WTC11 (cell line): Measurements from ENCODE around the gene TMEM72. TPM values are rescaled to one million over a fixed set of nuclear protein-coding genes. Genes with fewer than 3 reads are reported as not detected.

ENCODE experiments used
- ATAC-seq: fragments of 200-7000 bp; cut with Tn5 transposase; 2 replicates; pipeline ENCODE4 v1.10.0; 2021; ENCODE audit warnings: mild to moderate bottlenecking, moderate library complexity
- CTCF ChIA-PET: fragments of 300-600 bp; sonication (Branson Sonifier 250); formaldehyde crosslinking; loops from one replicate; lab custom pipeline; 2021; ENCODE audit warnings: antibody characterized with exemption; lab: Charles Lee
- POLR2A ChIA-PET: fragments of 350-600 bp; sonication (Branson Sonifier 250); formaldehyde crosslinking; loops from one replicate; lab custom pipeline; 2021; ENCODE audit warnings: antibody characterized with exemption; lab: Charles Lee
- DNase-seq: peaks from one replicate; pipeline ENCODE4 v3.0.0; 2021; ENCODE audit warnings: low spot score
- H3K27ac Mint-ChIP-seq: 2 replicates; pipeline ENCODE4 v1.8.0; 2021; ENCODE audit warnings: mixed read lengths
- H3K27me3 Mint-ChIP-seq: 2 replicates; pipeline ENCODE4 v1.8.0; 2021; ENCODE audit warnings: low read depth, mild to moderate bottlenecking, moderate library complexity, mixed read lengths
- H3K36me3 Mint-ChIP-seq: 2 replicates; pipeline ENCODE4 v1.8.0; 2021; ENCODE audit warnings: mixed read lengths
- H3K4me1 Mint-ChIP-seq: 2 replicates; pipeline ENCODE4 v1.8.0; 2022; ENCODE audit warnings: mixed read lengths
- H3K4me3 Mint-ChIP-seq: 2 replicates; pipeline ENCODE4 v1.8.0; 2021; ENCODE audit warnings: mild to moderate bottlenecking, moderate library complexity, mixed read lengths
- H3K9me3 Mint-ChIP-seq: 2 replicates; pipeline ENCODE4 v1.8.0; 2021; ENCODE audit warnings: mixed read lengths
- ATF1 ChIP-seq: sonication (generic); formaldehyde crosslinking; IDR thresholded peaks from 2 replicates; pipeline ENCODE4 v1.8.1; 2023; ENCODE audit warnings: mild to moderate bottlenecking, moderate library complexity, missing genetic modification reagents
- ETV6 ChIP-seq: sonication (generic); formaldehyde crosslinking; IDR thresholded peaks from 2 replicates; pipeline ENCODE4 v1.8.1; 2022; ENCODE audit warnings: mild to moderate bottlenecking, missing genetic modification reagents
- FOXJ3 ChIP-seq: sonication (generic); formaldehyde crosslinking; IDR thresholded peaks from 2 replicates; pipeline ENCODE4 v1.9.0; 2021; ENCODE audit warnings: missing genetic modification reagents, mild to moderate bottlenecking, borderline replicate concordance
- FOXK1 ChIP-seq: sonication (generic); formaldehyde crosslinking; IDR thresholded peaks from 2 replicates; pipeline ENCODE4 v1.8.0; 2022; ENCODE audit warnings: mild to moderate bottlenecking, moderate library complexity, missing genetic modification reagents
- GRHL2 ChIP-seq: fragments of 250-450 bp; sonication (Bioruptor Pico); IDR thresholded peaks from 2 replicates; pipeline ENCODE4 v1.8.0; 2022; ENCODE audit warnings: mild to moderate bottlenecking, moderate library complexity; ENCODE audit not compliant: insufficient replicate concordance, severe bottlenecking
- JUN ChIP-seq: sonication (generic); formaldehyde crosslinking; IDR thresholded peaks from 2 replicates; pipeline ENCODE4 v1.8.0; 2023; ENCODE audit warnings: mild to moderate bottlenecking, missing genetic modification reagents
- MYBL2 ChIP-seq: sonication (generic); formaldehyde crosslinking; IDR thresholded peaks from 2 replicates; pipeline ENCODE4 v1.8.1; 2023; ENCODE audit warnings: mild to moderate bottlenecking, moderate library complexity, missing genetic modification reagents
- NFYB ChIP-seq: sonication (generic); formaldehyde crosslinking; conservative IDR thresholded peaks from 2 replicates; pipeline ENCODE4 v1.8.0; 2022; ENCODE audit warnings: low read depth, missing genetic modification reagents
- SMAD3 ChIP-seq: sonication (generic); formaldehyde crosslinking; IDR thresholded peaks from 2 replicates; pipeline ENCODE4 v1.8.0; 2022; ENCODE audit warnings: missing genetic modification reagents, mild to moderate bottlenecking, borderline replicate concordance
- SOX15 ChIP-seq: fragments of 250-450 bp; sonication (Bioruptor Pico); IDR thresholded peaks from 2 replicates; pipeline ENCODE4 v1.9.0; 2021; ENCODE audit warnings: mild to moderate bottlenecking
- TEAD1 ChIP-seq: sonication (generic); formaldehyde crosslinking; IDR thresholded peaks from 2 replicates; pipeline ENCODE4 v1.8.0; 2022; ENCODE audit warnings: mild to moderate bottlenecking, missing genetic modification reagents
- ZNF138 ChIP-seq: sonication (generic); formaldehyde crosslinking; conservative IDR thresholded peaks from 2 replicates; pipeline ENCODE4 v1.8.1; 2022; ENCODE audit warnings: mild to moderate bottlenecking, moderate library complexity, missing genetic modification reagents
- ZNF263 ChIP-seq: sonication (generic); formaldehyde crosslinking; IDR thresholded peaks from 2 replicates; pipeline ENCODE4 v1.8.1; 2022; ENCODE audit warnings: low read depth, mild to moderate bottlenecking, moderate library complexity, missing genetic modification reagents
- total RNA-seq: library from RNA; stranded (reverse); gene quantifications from 3 replicates; pipeline ENCODE4 v1.2.3, GENCODE V29; 2021
- TF ChIP-seq, protein P1 (sequence below): sonication (generic); formaldehyde crosslinking; IDR thresholded peaks from 2 replicates; pipeline ENCODE4 v1.8.1; 2022; ENCODE audit warnings: mild to moderate bottlenecking, missing genetic modification reagents, moderate library complexity, borderline replicate concordance
- TF ChIP-seq, protein P2 (sequence below): sonication (generic); formaldehyde crosslinking; IDR thresholded peaks from 2 replicates; pipeline ENCODE4 v1.8.0; 2022; ENCODE audit warnings: missing genetic modification reagents
- TF ChIP-seq, protein P3 (sequence below): fragments of 250-450 bp; sonication (Bioruptor Pico); IDR thresholded peaks from 2 replicates; pipeline ENCODE4 v1.9.0; 2021; ENCODE audit warnings: mild to moderate bottlenecking, borderline replicate concordance
- TF ChIP-seq, protein P4 (sequence below): sonication (generic); formaldehyde crosslinking; IDR thresholded peaks from 2 replicates; pipeline ENCODE4 v1.8.1; 2022; ENCODE audit warnings: low read depth, mild to moderate bottlenecking, moderate library complexity, missing genetic modification reagents, borderline replicate concordance
- TF ChIP-seq, protein P5 (sequence below): sonication (generic); formaldehyde crosslinking; conservative IDR thresholded peaks from 2 replicates; pipeline ENCODE4 v1.8.1; 2022; ENCODE audit warnings: mild to moderate bottlenecking, missing genetic modification reagents
- TF ChIP-seq, protein P6 (sequence below): sonication (generic); formaldehyde crosslinking; IDR thresholded peaks from 2 replicates; pipeline ENCODE4 v1.8.1; 2023; ENCODE audit warnings: mild to moderate bottlenecking, moderate library complexity, missing genetic modification reagents
- TF ChIP-seq, protein P7 (sequence below): fragments of 250-450 bp; sonication (Bioruptor Pico); IDR thresholded peaks from 2 replicates; pipeline ENCODE4 v1.8.0; 2021; ENCODE audit warnings: mild to moderate bottlenecking
- TF ChIP-seq, protein P8 (sequence below): fragments of 250-450 bp; sonication (Bioruptor Pico); conservative IDR thresholded peaks from 2 replicates; pipeline ENCODE4 v1.9.0; 2021; ENCODE audit warnings: mild to moderate bottlenecking

The TMEM72 gene
- total RNA-seq, 1 experiment from 2014 or later: not detected

DNA sequence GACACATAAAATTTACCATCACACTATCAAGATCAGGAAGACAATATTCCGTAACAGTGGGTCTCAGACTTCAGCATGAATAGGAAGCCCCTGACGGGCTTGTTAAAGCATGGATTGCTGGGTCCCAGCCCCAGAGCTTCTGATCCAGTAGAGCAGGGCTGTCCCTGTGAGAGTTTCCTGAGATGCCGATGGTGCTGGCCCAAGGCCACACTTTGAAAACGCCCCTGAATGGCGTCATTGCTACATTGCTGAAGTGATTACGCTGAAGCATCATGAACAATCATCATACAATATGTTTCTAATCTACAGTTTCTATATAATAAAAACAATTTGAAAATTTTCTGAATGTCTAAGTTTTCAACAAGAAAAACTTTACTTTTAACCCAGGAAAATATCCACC lies 38.0 kb upstream of the TMEM72 start (continued):
- TF ChIP-seq, protein P1, sequence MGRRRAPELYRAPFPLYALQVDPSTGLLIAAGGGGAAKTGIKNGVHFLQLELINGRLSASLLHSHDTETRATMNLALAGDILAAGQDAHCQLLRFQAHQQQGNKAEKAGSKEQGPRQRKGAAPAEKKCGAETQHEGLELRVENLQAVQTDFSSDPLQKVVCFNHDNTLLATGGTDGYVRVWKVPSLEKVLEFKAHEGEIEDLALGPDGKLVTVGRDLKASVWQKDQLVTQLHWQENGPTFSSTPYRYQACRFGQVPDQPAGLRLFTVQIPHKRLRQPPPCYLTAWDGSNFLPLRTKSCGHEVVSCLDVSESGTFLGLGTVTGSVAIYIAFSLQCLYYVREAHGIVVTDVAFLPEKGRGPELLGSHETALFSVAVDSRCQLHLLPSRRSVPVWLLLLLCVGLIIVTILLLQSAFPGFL (CRISPR knock-in tag): no peak
- TF ChIP-seq GRHL2 (no peak), ZNF138 (no peak), SMAD3 (CRISPR knock-in tag) (no peak), ETV6 (CRISPR knock-in tag) (no peak), NFYB (CRISPR knock-in tag) (no peak), ATF1 (CRISPR knock-in tag) (no peak), TEAD1 (CRISPR knock-in tag) (no peak)
- TF ChIP-seq, protein P2, sequence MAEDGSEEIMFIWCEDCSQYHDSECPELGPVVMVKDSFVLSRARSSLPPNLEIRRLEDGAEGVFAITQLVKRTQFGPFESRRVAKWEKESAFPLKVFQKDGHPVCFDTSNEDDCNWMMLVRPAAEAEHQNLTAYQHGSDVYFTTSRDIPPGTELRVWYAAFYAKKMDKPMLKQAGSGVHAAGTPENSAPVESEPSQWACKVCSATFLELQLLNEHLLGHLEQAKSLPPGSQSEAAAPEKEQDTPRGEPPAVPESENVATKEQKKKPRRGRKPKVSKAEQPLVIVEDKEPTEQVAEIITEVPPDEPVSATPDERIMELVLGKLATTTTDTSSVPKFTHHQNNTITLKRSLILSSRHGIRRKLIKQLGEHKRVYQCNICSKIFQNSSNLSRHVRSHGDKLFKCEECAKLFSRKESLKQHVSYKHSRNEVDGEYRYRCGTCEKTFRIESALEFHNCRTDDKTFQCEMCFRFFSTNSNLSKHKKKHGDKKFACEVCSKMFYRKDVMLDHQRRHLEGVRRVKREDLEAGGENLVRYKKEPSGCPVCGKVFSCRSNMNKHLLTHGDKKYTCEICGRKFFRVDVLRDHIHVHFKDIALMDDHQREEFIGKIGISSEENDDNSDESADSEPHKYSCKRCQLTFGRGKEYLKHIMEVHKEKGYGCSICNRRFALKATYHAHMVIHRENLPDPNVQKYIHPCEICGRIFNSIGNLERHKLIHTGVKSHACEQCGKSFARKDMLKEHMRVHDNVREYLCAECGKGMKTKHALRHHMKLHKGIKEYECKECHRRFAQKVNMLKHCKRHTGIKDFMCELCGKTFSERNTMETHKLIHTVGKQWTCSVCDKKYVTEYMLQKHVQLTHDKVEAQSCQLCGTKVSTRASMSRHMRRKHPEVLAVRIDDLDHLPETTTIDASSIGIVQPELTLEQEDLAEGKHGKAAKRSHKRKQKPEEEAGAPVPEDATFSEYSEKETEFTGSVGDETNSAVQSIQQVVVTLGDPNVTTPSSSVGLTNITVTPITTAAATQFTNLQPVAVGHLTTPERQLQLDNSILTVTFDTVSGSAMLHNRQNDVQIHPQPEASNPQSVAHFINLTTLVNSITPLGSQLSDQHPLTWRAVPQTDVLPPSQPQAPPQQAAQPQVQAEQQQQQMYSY (CRISPR knock-in tag): no peak
- TF ChIP-seq, protein P3, sequence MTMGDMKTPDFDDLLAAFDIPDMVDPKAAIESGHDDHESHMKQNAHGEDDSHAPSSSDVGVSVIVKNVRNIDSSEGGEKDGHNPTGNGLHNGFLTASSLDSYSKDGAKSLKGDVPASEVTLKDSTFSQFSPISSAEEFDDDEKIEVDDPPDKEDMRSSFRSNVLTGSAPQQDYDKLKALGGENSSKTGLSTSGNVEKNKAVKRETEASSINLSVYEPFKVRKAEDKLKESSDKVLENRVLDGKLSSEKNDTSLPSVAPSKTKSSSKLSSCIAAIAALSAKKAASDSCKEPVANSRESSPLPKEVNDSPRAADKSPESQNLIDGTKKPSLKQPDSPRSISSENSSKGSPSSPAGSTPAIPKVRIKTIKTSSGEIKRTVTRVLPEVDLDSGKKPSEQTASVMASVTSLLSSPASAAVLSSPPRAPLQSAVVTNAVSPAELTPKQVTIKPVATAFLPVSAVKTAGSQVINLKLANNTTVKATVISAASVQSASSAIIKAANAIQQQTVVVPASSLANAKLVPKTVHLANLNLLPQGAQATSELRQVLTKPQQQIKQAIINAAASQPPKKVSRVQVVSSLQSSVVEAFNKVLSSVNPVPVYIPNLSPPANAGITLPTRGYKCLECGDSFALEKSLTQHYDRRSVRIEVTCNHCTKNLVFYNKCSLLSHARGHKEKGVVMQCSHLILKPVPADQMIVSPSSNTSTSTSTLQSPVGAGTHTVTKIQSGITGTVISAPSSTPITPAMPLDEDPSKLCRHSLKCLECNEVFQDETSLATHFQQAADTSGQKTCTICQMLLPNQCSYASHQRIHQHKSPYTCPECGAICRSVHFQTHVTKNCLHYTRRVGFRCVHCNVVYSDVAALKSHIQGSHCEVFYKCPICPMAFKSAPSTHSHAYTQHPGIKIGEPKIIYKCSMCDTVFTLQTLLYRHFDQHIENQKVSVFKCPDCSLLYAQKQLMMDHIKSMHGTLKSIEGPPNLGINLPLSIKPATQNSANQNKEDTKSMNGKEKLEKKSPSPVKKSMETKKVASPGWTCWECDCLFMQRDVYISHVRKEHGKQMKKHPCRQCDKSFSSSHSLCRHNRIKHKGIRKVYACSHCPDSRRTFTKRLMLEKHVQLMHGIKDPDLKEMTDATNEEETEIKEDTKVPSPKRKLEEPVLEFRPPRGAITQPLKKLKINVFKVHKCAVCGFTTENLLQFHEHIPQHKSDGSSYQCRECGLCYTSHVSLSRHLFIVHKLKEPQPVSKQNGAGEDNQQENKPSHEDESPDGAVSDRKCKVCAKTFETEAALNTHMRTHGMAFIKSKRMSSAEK (CRISPR knock-in tag): no peak
- TF ChIP-seq, protein P4, sequence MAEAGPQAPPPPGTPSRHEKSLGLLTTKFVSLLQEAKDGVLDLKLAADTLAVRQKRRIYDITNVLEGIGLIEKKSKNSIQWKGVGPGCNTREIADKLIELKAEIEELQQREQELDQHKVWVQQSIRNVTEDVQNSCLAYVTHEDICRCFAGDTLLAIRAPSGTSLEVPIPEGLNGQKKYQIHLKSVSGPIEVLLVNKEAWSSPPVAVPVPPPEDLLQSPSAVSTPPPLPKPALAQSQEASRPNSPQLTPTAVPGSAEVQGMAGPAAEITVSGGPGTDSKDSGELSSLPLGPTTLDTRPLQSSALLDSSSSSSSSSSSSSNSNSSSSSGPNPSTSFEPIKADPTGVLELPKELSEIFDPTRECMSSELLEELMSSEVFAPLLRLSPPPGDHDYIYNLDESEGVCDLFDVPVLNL (CRISPR knock-in tag): no peak

DNA sequence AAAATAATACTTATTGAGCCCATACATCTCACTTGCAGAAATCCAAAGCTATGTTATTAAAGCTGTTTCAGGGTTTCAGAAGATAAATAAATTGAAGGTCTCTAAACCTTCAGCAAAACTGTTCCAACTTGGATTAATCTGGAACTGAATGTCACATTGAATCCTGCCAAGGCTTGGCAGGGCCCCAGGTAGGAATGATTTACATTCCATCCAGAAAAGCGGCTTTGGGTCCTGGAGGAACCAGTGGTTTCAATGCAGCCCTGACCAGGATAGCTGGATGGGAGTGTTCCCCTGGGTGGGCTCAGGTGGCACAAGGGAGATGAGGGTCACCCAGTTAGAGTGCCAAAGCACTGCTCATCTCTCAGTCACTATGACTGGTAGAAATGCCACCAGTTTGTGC lies 37.0 kb upstream of the TMEM72 start:
- ChIA-PET CTCF (interaction anchor here (2.9 kb wide), 1 partner anchor 10 kb away, joined by 11 read pairs; no protein-coding TSS in a partner anchor), POLR2A (no interaction called here)
- Mint-ChIP-seq H3K36me3 (no peaks in the 10 kb centered on the region), H3K27me3 (peaks cover 3% of the 10 kb centered on the region), H3K4me3 (no peak overlapping the region), H3K27ac (no peak overlapping the region), H3K9me3 (no peaks in the 10 kb centered on the region), H3K4me1 (peaks cover 10% of the 10 kb centered on the region)
- DNase-seq (no peak), ATAC-seq (no peak)
- TF ChIP-seq, protein P5, sequence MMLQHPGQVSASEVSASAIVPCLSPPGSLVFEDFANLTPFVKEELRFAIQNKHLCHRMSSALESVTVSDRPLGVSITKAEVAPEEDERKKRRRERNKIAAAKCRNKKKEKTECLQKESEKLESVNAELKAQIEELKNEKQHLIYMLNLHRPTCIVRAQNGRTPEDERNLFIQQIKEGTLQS (CRISPR knock-in tag): no peak
- no peak for TF ChIP-seq SOX15 (CRISPR knock-in tag)
- no peak for TF ChIP-seq FOXK1 (CRISPR knock-in tag)
- TF ChIP-seq, protein P6, sequence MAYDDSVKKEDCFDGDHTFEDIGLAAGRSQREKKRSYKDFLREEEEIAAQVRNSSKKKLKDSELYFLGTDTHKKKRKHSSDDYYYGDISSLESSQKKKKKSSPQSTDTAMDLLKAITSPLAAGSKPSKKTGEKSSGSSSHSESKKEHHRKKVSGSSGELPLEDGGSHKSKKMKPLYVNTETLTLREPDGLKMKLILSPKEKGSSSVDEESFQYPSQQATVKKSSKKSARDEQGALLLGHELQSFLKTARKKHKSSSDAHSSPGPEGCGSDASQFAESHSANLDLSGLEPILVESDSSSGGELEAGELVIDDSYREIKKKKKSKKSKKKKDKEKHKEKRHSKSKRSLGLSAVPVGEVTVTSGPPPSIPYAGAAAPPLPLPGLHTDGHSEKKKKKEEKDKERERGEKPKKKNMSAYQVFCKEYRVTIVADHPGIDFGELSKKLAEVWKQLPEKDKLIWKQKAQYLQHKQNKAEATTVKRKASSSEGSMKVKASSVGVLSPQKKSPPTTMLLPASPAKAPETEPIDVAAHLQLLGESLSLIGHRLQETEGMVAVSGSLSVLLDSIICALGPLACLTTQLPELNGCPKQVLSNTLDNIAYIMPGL (CRISPR knock-in tag): no peak
- no peak for TF ChIP-seq JUN (CRISPR knock-in tag)
- TF ChIP-seq MYBL2 (CRISPR knock-in tag): no peak
- TF ChIP-seq, protein P7, sequence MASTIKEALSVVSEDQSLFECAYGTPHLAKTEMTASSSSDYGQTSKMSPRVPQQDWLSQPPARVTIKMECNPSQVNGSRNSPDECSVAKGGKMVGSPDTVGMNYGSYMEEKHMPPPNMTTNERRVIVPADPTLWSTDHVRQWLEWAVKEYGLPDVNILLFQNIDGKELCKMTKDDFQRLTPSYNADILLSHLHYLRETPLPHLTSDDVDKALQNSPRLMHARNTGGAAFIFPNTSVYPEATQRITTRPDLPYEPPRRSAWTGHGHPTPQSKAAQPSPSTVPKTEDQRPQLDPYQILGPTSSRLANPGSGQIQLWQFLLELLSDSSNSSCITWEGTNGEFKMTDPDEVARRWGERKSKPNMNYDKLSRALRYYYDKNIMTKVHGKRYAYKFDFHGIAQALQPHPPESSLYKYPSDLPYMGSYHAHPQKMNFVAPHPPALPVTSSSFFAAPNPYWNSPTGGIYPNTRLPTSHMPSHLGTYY (CRISPR knock-in tag): no peak
- TF ChIP-seq ZNF263 (CRISPR knock-in tag): no peak
- TF ChIP-seq ZNF138: no peak
- no peak for TF ChIP-seq FOXJ3 (CRISPR knock-in tag)
- TF ChIP-seq ATF1 (CRISPR knock-in tag): no peak
- TF ChIP-seq, protein P8, sequence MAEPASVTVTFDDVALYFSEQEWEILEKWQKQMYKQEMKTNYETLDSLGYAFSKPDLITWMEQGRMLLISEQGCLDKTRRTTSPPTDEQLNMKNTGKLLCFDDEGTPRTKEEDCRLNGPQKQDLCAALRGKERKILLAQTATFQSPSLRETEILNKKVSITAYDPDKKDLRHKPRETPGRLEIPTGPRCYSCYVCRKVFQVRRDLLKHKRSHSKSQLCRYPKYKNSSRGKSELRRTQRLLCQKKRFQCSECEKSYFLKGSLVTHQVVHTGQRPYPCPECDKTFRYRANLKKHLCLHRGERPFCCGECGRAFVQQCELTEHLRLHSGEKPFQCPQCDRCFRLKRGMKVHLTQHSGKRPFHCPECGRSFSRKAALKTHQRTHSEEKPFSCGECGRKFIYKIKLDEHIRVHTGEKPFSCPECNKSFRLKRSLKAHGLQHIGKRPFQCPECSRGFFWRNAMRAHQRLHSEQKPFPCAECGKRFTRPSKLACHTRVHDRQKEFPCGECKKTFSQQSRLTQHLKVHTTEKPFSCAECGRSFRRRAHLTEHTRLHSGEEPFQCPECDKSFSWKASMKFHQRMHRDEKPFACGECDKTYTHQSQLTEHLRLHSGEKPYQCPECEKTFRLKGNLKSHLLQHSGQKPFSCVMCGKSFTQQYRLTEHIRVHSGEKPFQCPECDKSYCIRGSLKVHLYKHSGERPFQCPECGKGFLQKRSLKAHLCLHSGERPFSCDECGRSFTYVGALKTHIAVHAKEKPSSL: no peak
